ENCODE measurements around the gene DLX3. TPM values are rescaled to one million over a fixed set of nuclear protein-coding genes. Genes with fewer than 3 reads are reported as not detected.

Gene DLX3
- under 1 TPM in 1 of 2 donors, not detected in 1; under 0.01 TPM for total RNA-seq

DNA sequence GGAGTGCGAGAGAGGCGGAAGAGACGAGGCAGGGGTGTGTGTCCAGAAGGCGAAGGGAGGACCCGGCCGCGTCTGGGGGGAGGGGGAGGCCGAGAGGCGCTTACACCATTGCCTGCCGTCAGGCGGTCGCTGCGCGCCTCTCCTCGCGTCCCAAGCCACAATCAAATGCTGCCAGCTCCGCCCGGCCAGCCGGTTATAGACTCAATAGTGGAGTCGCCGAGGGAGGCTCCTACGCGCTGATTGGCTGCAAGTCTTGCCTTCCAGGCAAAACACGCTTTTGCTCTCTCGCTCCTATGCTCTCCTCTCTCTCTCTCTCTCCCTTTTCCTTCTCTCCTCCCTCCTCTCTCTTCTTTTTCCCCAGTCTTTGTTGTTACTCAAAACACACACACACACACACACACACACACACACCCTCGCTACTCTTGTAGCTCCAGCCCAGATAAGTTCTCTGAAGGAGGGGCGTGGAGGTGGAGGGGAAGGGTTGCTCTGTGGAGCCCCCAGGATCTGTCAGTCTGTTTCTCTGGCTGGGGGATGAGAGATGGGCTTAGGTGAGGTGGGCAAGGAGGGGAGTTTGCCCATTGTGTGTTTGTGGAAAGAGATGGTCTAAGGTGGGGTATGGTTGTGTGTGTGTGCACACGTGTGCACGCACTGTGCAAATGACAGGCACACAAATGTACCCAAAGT, at the start of gene DLX3:
Gene DLX3 (minus strand): TSS at position 170 of the 684 bp plus-strand sequence. CDS start 226 bp downstream, outside the sequence.

DNA sequence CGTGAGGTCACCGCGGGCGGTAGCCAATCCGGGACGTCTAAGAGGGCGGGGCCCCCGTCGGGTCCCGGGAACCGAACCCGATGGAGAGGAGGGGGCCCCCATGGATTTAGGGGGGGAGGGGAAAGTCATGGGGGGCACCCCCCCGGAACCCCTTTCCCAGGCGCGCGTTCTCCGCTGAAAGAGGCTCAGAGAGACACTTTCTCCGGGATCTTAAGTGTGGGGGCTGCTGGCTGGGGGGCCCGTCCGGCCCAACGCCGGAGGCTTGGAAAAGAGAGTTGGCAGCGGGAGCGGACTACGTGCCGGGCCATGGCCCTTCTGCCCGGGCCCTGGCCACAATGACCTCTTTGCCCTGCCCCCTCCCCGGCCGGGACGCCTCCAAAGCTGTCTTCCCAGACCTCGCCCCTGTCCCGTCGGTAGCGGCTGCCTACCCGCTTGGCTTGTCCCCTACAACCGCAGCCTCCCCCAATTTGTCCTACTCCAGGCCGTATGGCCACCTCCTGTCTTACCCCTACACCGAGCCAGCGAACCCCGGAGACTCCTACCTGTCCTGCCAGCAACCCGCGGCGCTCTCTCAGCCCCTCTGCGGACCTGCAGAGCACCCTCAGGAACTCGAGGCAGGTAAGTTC, 25.8 kb downstream of the DLX3 start, which contains the start of gene DLX4:
Gene DLX4 (plus strand): TSS at position 57 of the 626 bp plus-strand sequence. CDS start 279 bp downstream, at position 336.

Small RNA genes lying within 50 kb of the gene (small RNA-seq; reads per million reads assigned to genes)
- 0 reads per million in 2 donors for gene RNU6-1313P

Other genes with a start within 250 kb of the DLX3 start
- 1 to 10 TPM; 2.7 to 6.5 TPM for gene FAM117A, start 231.1 kb downstream of the DLX3 start, total RNA-seq
- gene KAT7, start 206.5 kb downstream of the DLX3 start, total RNA-seq: 10 to 100 TPM; 42.7 to 44.0 TPM
- gene TAC4, start 147.2 kb downstream of the DLX3 start, total RNA-seq: not detected
- gene DLX4, start 26.0 kb downstream of the DLX3 start, total RNA-seq: not detected
- gene ITGA3, start 60.9 kb upstream of the DLX3 start, total RNA-seq: 10 to 100 TPM; 41.6 to 89.2 TPM
- gene PDK2, start 100.1 kb upstream of the DLX3 start, total RNA-seq: 10 to 100 TPM; 23.6 to 30.3 TPM
- under 1 TPM; 0.33 to 0.34 TPM for gene SAMD14, start 134.9 kb upstream of the DLX3 start, total RNA-seq
- 10 to 100 TPM; 22.7 to 24.3 TPM for gene PPP1R9B, start 155.5 kb upstream of the DLX3 start, total RNA-seq
- gene SGCA, start 170.8 kb upstream of the DLX3 start, total RNA-seq: not detected
- 1 to 10 TPM; 2.1 to 10.0 TPM for gene COL1A1, start 206.4 kb upstream of the DLX3 start, total RNA-seq